SK-N-SH treated with all-trans-retinoic acid at 6 μM for 48 hours (cell line): ENCODE measurements around the gene CRISPLD2.

Experiments used
- SNAI2 ChIP-seq: fragments of 250-450 bp; sonication (Bioruptor Pico); IDR thresholded peaks from 2 replicates; pipeline ENCODE4 v1.5.0; 2020; ENCODE audit warnings: mild to moderate bottlenecking, moderate library complexity
- TOX ChIP-seq: fragments of 250-450 bp; sonication (Bioruptor Pico); IDR thresholded peaks from 2 replicates; pipeline ENCODE4 v1.8.0; 2021; ENCODE audit warnings: mild to moderate bottlenecking, moderate library complexity, borderline replicate concordance
- TF ChIP-seq, protein P1 (sequence below): fragments of 250-450 bp; sonication (Bioruptor Pico); IDR thresholded peaks from 2 replicates; pipeline ENCODE4 v1.8.0; 2021; ENCODE audit warnings: low read depth, mild to moderate bottlenecking, moderate library complexity, borderline replicate concordance

GRCh38 chr16:84950906-84951305 is 131.1 kb downstream of the CRISPLD2 start:
- TF ChIP-seq SNAI2 (CRISPR knock-in tag), result no peak
- TF ChIP-seq TOX (CRISPR knock-in tag), result no peak
- TF ChIP-seq, protein P1, sequence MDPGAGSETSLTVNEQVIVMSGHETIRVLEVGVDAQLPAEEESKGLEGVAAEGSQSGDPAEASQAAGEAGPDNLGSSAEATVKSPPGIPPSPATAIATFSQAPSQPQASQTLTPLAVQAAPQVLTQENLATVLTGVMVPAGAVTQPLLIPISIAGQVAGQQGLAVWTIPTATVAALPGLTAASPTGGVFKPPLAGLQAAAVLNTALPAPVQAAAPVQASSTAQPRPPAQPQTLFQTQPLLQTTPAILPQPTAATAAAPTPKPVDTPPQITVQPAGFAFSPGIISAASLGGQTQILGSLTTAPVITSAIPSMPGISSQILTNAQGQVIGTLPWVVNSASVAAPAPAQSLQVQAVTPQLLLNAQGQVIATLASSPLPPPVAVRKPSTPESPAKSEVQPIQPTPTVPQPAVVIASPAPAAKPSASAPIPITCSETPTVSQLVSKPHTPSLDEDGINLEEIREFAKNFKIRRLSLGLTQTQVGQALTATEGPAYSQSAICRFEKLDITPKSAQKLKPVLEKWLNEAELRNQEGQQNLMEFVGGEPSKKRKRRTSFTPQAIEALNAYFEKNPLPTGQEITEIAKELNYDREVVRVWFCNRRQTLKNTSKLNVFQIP (CRISPR knock-in tag), result no peak
